ENCODE results near the gene POLR2M.

DNA sequence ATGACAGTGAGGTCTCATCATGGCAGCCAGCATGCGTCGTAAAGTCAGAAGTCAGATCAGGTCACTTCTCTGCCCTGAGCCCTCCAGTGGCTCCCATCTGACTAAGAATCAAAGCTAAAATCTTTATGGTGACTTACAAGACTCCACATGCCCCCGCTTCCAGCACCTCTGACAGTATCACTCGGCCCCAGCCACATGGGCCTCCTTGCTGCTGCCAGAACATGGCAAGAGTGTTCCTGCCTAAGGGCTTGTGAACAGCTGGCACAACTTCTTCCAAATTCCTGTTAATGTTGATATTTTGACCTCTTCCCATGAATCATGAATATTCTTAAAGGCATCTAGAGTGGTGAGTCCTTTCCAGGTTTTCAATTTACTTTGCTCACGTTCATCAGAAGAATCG lies 20.5 kb downstream of the POLR2M start:
- no peak for TF ChIP-seq EZH2 (IDR thresholded peaks at IDR 0.05; ENCODE audit: low read depth)
- TF ChIP-seq, protein P1, sequence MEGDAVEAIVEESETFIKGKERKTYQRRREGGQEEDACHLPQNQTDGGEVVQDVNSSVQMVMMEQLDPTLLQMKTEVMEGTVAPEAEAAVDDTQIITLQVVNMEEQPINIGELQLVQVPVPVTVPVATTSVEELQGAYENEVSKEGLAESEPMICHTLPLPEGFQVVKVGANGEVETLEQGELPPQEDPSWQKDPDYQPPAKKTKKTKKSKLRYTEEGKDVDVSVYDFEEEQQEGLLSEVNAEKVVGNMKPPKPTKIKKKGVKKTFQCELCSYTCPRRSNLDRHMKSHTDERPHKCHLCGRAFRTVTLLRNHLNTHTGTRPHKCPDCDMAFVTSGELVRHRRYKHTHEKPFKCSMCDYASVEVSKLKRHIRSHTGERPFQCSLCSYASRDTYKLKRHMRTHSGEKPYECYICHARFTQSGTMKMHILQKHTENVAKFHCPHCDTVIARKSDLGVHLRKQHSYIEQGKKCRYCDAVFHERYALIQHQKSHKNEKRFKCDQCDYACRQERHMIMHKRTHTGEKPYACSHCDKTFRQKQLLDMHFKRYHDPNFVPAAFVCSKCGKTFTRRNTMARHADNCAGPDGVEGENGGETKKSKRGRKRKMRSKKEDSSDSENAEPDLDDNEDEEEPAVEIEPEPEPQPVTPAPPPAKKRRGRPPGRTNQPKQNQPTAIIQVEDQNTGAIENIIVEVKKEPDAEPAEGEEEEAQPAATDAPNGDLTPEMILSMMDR (conservative IDR thresholded peaks at IDR 0.05): no peak

Measured in PC-9 (cell line).